M059J (cell line): ENCODE measurements around the gene OR51V1. TPM values are rescaled to one million over a fixed set of nuclear protein-coding genes. Genes with fewer than 3 reads are reported as not detected.
A peak's percentile ranks its signal among the peaks of the same experiment; 100 is the strongest.
"Not testable (repeated sequence)": the region's sequence is repeated elsewhere in the genome, so short reads cannot be mapped to it uniquely, and the experiment has no call there.

Experiments used
- DNase-seq: peaks from one replicate; pipeline ENCODE4 v3.0.0-alpha.2; 2012; ENCODE audit warnings: low read depth
- total RNA-seq: library from RNA; depleted of rRNA; stranded (reverse); fragments of >200 nt; shearing (Covaris generic); gene quantifications from 2 replicates; pipeline ENCODE4 v1.2.3, GENCODE V29; 2014; rRNA removed

Gene OR51V1, protein sequence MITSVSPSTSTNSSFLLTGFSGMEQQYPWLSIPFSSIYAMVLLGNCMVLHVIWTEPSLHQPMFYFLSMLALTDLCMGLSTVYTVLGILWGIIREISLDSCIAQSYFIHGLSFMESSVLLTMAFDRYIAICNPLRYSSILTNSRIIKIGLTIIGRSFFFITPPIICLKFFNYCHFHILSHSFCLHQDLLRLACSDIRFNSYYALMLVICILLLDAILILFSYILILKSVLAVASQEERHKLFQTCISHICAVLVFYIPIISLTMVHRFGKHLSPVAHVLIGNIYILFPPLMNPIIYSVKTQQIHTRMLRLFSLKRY
- not detected in 2 replicates for total RNA-seq

DNA sequence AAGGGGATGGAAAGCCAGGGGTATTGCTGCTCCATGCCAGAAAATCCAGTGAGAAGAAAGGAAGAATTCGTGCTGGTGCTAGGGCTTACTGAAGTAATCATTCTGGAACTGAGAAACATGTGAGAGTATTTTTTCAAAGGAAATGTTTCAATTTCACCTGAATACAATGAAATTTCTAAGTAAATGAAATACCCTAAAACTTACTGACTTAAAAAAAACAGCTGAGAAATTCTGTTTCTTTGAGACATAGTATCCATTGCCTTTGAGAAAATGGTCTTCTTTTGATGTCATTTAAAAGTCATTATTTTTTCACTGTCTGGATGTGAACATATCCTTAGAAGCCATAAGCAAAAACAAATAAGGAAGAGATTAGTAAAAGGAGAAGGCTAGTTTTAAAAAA lies at the start of gene OR51V1:
Gene OR51V1 (minus strand): TSS at position 101 of the 400 bp plus-strand sequence. CDS start 0 bp downstream, at position 101.
- DNase-seq, result no peak

DNA sequence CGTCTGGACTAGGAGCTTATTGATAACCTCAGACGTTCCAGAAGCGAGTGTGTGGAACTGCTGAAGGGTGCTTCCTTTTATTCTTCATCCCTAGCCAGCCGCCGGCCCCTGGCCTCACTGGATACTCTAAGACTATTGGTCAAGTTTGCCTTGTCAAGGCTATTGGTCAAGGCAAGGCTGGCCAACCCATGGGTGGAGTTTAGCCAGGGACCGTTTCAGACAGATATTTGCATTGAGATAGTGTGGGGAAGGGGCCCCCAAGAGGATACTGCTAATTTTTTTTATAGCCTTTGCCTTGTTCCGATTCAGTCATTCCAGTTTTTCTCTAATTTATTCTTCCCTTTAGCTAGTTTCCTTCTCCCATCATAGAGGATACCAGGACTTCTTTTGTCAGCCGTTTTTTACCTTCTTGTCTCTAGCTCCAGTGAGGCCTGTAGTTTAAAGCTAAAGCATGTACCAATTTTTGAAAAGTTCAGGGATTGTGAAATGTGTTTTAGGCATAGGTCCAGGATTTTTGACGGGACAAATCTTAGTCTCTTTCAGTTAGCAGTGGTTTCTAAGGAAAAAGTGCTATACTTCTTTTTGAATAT lies 49.4 kb upstream of the OR51V1 start, which contains the start of gene HBG1:
Gene HBG1 (minus strand): TSS at position 51 of the 590 bp plus-strand sequence. CDS start 53 bp downstream, outside the sequence.
- not testable (repeated sequence) for DNase-seq

DNA sequence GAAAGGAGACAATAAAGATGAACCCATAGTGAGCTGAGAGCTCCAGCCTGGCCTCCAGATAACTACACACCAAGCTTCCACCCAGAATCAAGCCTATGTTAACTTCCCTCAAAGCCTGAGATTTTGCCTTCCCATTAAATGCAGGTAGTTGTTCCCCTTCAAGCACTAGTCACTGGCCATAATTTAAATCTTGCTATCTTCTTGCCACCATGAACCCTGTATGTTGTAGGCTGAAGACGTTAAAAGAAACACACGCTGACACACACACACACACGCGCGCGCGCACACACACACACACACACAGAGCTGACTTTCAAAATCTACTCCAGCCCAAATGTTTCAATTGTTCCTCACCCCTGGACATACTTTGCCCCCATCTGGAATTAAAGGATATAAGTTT lies 48.0 kb upstream of the OR51V1 start:
- not testable (repeated sequence) for DNase-seq

GRCh38 chr11:5247472-5248192 lies 47.1 kb upstream of the OR51V1 start:
- peak; percentile 32 for DNase-seq

DNA sequence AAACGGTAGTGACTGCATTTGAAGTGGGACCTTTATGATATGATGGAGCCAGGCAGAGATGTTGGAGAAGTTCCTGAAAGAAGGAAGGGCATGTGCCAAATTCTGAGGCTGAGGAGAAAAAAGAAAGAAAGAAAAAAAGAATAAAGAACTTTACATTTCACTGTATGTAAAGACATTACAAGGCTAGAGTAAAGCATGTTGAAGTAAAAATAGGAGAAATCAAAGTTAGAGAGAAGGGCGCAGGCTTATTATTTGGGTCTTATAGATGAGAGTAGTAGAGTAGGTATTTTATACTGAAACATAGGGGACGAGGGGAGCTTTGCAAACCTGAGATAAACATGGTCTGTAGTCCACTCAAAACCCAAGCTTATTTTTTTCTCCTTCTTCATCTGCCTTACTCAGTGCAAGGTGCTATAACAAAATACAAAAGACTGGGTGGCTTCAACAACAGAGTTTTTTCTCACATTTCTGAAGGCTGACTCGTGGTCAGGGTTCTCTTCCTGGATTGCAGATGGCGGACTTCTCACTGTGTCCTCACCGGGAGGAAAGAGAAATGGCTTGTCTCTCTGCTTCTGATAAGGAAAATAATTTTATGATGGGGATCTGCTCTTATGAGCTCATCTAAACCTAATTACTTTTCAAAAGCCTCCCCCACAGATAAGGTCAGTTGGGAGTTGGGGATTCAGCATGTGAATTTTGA lies 46.4 kb upstream of the OR51V1 start:
- DNase-seq, result no peak

- DNase-seq, result no peak
These were observed 44.7 kb upstream of the OR51V1 start for GRCh38 chr11:5245155-5245554.

DNA sequence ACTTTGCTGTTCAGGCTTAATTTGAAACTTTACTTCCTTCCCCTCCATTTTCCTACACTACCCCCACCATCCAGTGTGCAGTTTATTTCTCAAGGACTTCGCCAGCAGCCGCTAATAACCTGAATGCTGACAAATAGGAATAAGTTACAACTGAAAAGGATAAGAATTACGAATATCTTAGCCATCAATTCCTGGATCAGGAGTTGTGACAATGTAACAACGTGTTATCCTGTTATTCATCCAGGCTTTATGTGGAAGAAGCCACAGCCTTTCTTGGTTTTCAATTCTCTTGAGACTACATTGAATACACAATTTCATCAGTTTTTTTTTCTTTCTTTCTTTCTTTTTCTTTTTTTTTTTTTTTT lies 43.3 kb upstream of the OR51V1 start:
- no peak for DNase-seq

GRCh38 chr11:5242933-5243815 lies 42.7 kb upstream of the OR51V1 start:
- DNase-seq, result peak; percentile 8

GRCh38 chr11:5242208-5242607 lies 41.7 kb upstream of the OR51V1 start:
- DNase-seq, result no peak

DNA sequence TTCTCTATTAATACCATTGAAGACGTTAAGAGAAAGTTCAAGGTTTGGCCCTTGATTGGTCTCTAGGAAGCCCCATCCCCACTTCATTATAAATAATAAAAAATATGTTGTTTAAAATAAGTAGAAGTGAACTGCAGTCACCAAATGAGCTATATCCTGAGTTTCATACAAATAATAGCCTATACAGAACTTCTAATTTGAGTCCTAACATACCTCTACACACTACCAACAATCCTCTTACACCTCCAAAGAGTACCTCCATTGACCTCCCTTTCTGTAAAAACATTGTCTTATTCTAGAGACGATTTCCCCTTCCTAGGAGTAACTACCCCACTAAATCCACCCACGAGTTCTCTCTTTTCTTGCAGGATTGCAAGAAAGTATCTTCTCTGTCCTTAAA lies 41.0 kb upstream of the OR51V1 start:
- DNase-seq, result no peak

GRCh38 chr11:5240458-5240857 lies 40.0 kb upstream of the OR51V1 start:
- no peak for DNase-seq

DNA sequence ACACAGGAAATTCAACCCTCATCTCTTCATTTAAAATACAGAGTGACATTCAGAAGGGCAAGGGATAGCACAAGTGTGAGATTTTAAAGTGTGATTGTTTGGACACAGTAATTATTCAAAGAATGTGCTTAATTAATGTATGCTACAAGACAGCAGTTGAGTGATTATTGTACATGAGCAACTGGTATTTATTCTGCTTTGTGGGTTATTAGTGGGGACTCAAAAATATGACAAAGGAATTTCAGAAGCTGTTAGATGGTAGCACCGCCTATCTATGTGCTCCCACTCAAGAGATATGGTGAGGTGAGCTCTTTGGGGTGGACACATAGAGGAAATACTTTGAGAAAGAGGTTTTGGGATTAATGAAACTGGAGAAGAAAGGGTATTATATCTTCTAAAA lies 39.6 kb upstream of the OR51V1 start:
- no peak for DNase-seq

- no peak for DNase-seq
These were observed 38.6 kb upstream of the OR51V1 start for GRCh38 chr11:5239046-5239445.

DNA sequence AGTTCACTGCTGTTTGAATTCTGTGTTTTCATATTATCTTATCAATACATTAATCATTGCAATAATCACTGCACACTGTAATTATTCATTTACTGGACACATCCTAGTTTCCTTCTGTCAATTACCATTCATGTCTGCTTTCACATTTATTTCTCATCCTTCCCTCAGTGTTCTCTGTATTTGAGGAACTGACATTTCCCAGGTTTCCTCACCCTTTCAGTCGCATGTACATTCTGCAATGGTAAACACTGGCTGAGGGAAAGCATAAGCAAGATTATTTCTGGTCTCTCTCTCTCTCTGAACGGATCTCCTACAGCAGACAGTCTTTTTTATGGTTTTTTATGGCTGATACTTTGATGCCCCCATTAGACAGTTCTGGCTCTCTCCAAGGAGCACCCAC lies 38.0 kb upstream of the OR51V1 start:
- no peak for DNase-seq

GRCh38 chr11:5237420-5237819 lies 36.9 kb upstream of the OR51V1 start:
- no peak for DNase-seq

DNA sequence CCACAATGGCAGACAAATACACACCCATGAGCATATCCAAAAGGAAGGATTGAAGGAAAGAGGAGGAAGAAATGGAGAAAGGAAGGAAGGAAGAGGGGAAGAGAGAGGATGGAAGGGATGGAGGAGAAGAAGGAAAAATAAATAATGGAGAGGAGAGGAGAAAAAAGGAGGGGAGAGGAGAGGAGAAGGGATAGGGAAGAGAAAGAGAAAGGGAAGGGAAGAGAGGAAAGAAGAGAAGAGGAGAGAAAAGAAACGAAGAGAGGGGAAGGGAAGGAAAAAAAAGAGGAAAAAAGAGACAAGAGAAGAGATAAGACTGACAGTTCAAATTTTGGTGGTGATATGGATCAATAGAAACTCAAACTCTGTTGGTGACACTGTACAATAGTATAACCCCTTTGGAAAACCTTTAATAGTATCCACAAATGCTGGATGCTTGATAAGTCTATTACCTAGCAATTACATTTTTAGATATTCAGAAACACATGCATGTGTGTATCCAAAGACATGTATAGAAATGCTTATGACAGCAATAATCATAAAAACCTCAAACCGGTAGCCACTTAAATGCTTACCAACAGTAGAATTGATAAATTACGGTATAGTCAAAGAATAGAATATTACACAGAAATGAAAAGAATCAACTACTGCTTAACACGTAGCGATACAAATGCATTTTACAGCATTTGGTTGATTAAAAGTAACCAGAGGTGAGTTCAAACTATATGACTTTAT lies 35.0 kb upstream of the OR51V1 start:
- DNase-seq, result no peak

DNA sequence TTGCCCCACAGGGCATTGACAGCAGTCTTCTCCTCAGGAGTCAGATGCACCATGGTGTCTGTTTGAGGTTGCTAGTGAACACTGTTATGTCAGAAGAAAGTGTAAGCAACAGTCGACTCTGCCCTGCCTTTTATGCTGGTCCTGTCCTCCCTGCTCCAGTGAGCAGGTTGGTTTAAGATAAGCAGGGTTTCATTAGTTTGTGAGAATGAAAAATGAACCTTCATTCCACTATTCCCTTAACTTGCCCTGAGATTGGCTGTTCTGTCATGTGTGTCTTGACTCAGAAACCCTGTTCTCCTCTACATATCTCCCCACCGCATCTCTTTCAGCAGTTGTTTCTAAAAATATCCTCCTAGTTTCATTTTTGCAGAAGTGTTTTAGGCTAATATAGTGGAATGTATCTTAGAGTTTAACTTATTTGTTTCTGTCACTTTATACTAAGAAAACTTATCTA lies 33.9 kb upstream of the OR51V1 start, which contains the start of gene HBD:
Gene HBD (minus strand): TSS at position 103 of the 454 bp plus-strand sequence. CDS start 50 bp downstream, at position 53.
- DNase-seq, result peak; percentile 55

GRCh38 chr11:5233307-5233706 lies 32.8 kb upstream of the OR51V1 start:
- no peak for DNase-seq

- no peak for DNase-seq
These were observed 32.3 kb upstream of the OR51V1 start for GRCh38 chr11:5232821-5233220.

DNA sequence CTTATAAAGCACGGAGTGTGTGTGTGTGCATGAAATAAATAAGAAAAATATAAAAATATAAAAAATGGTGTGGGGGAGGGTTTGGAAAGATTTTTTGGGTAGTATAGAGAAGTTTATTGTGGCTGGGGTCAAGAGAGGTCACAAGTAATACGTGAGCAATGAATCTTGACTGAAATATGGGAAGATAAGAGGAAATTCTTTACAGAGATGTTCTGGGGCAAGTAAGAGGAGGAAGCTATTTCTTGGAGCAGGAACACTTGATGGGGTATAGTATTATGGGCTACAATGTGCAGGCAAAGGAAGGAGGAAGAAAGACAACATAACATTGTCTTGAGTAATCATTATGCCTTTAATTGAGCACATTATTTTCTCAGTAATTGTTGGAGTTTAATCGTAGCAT lies 31.7 kb upstream of the OR51V1 start:
- DNase-seq, result no peak
